Neuronal stem cell (in vitro differentiated cells): ENCODE results near the gene ASH1L.
"Not testable (repeated sequence)": the region's sequence is repeated elsewhere in the genome, so short reads cannot be mapped to it uniquely, and the experiment has no call there.

Experiments
- DNase-seq: peaks from one replicate; pipeline ENCODE4 v3.0.0-alpha.2; 2013; ENCODE audit warnings: low spot score
- H2AFZ ChIP-seq: one replicate; pipeline ENCODE4 v1.6.1; 2013; ENCODE audit warnings: mild to moderate bottlenecking, low read length, inconsistent platforms
- H2AK5ac ChIP-seq: 2 replicates; pipeline ENCODE4 v1.6.1; 2013; ENCODE audit warnings: low read depth, mild to moderate bottlenecking, inconsistent platforms, low read length, moderate library complexity, mixed read lengths
- H2BK120ac ChIP-seq: 2 replicates; pipeline ENCODE4 v1.6.1; 2013; ENCODE audit warnings: low read depth, mild to moderate bottlenecking, inconsistent platforms, low read length, moderate library complexity, mixed read lengths
- H2BK12ac ChIP-seq: one replicate; pipeline ENCODE4 v1.6.1; 2013; ENCODE audit warnings: low read length, inconsistent platforms
- H2BK15ac ChIP-seq: 2 replicates; pipeline ENCODE4 v1.6.1; 2013; ENCODE audit warnings: mild to moderate bottlenecking, low read length, inconsistent platforms, mixed read lengths
- H2BK5ac ChIP-seq: one replicate; pipeline ENCODE4 v1.6.1; 2013; ENCODE audit warnings: inconsistent platforms, mild to moderate bottlenecking, low read length, moderate library complexity
- H3K14ac ChIP-seq: one replicate; pipeline ENCODE4 v1.6.1; 2013; ENCODE audit warnings: low read length, inconsistent platforms
- H3K18ac ChIP-seq: 2 replicates; pipeline ENCODE4 v1.6.1; 2013; ENCODE audit warnings: low read length, inconsistent platforms
- H3K23ac ChIP-seq: 2 replicates; pipeline ENCODE4 v1.6.1; 2013; ENCODE audit warnings: low read depth, mild to moderate bottlenecking, mixed read lengths, low read length, inconsistent platforms; ENCODE audit not compliant: poor library complexity
- H3K27ac ChIP-seq: replicated peaks from 3 replicates; pipeline ENCODE4 v1.5.1; 2013; ENCODE audit warnings: low read length, inconsistent platforms
- H3K27me3 ChIP-seq, 3 experiments: 2 replicates each; pipeline ENCODE4 v1.6.1; 2013; ENCODE audit warnings: low read length in 3 of 3, mild to moderate bottlenecking in 2 of 3, inconsistent platforms in 1 of 3, low read depth in 1 of 3, mixed read lengths in 1 of 3, moderate library complexity in 1 of 3; ENCODE audit not compliant: control insufficient read depth in 3 of 3, insufficient read depth in 3 of 3
- H3K36me3 ChIP-seq, 2 donors: replicated peaks in 1 of 2; 2 replicates each; pipeline ENCODE4 v1.6.1; 2013; ENCODE audit warnings: low read length in 2 of 2; ENCODE audit not compliant: control insufficient read depth in 2 of 2, insufficient read depth in 2 of 2
- H3K4ac ChIP-seq: 2 replicates; pipeline ENCODE4 v1.6.1; 2013; ENCODE audit warnings: inconsistent platforms, mild to moderate bottlenecking, low read length, moderate library complexity
- H3K4me1 ChIP-seq, 2 donors: 1 replicate in 1 of 2; 2 replicates in 1 of 2; pipeline ENCODE4 v1.6.1; 2013; ENCODE audit warnings: low read length in 2 of 2, low read depth in 1 of 2; ENCODE audit not compliant: control insufficient read depth in 2 of 2, insufficient read depth in 1 of 2
- H3K4me2 ChIP-seq: one replicate; pipeline ENCODE4 v1.6.1; 2013; ENCODE audit warnings: mild to moderate bottlenecking, low read length, inconsistent platforms; ENCODE audit not compliant: insufficient read depth, poor library complexity, severe bottlenecking
- H3K4me3 ChIP-seq, 2 donors: 2 replicates each; pipeline ENCODE4 v1.5.1; 2013; ENCODE audit warnings: low read length in 2 of 2, mild to moderate bottlenecking in 2 of 2, inconsistent platforms in 1 of 2, moderate library complexity in 1 of 2
- H3K79me1 ChIP-seq: one replicate; pipeline ENCODE4 v1.6.1; 2013; ENCODE audit warnings: low read depth, mild to moderate bottlenecking, inconsistent platforms, low read length, moderate library complexity
- H3K9ac ChIP-seq: one replicate; pipeline ENCODE4 v1.6.1; 2013; ENCODE audit warnings: mild to moderate bottlenecking, low read depth, low read length, inconsistent platforms; ENCODE audit not compliant: poor library complexity
- H3K9me3 ChIP-seq, 2 donors: replicated peaks in 1 of 2; 2 replicates each; pipeline versions ENCODE3 to v1.6.1; 2013; ENCODE audit warnings: low read length in 2 of 2, mild to moderate bottlenecking in 2 of 2, inconsistent platforms in 1 of 2, low read depth in 1 of 2, mixed read lengths in 1 of 2, moderate library complexity in 1 of 2; ENCODE audit not compliant: control insufficient read depth in 2 of 2, insufficient read depth in 1 of 2
- H4K8ac ChIP-seq: one replicate; pipeline ENCODE4 v1.6.1; 2013; ENCODE audit warnings: low read depth, mild to moderate bottlenecking, inconsistent platforms, low read length, moderate library complexity
- H4K91ac ChIP-seq: one replicate; pipeline ENCODE4 v1.6.1; 2013; ENCODE audit warnings: low read length, low read depth, mild to moderate bottlenecking, inconsistent platforms; ENCODE audit not compliant: poor library complexity
- WGBS, 2 donors: extraction: QIAGEN DNeasy Blood & Tissue Kit; methylation state at CpG; one replicate each; pipeline ENCODE4 v1.1.7; 2013; ENCODE audit warnings: missing lambda C conversion rate in 2 of 2, mixed read lengths in 1 of 2; ENCODE audit not compliant: insufficient read length in 2 of 2, insufficient replicate concordance in 1 of 2; ENCODE audit errors: extremely low coverage in 2 of 2; 5-methylcytosine and 5-hydroxymethylcytosine counted together

Gene ASH1L

GRCh38 chr1:155607708-155608107, 45.1 kb upstream of the ASH1L start:
- Histone ChIP-seq H3K27me3 (no peaks in the 10 kb centered on the region), H3K14ac (no peak overlapping the region), H3K4ac (no peak overlapping the region), H2AK5ac (no peak overlapping the region), H4K91ac (no peak overlapping the region), H3K27ac (no peak overlapping the region), H3K79me1 (no peaks in the 10 kb centered on the region), H4K8ac (no peak overlapping the region), H3K18ac (no peak overlapping the region), H2BK5ac (no peak overlapping the region), H2BK15ac (no peak overlapping the region), H2BK12ac (no peak overlapping the region), H3K4me1 (no peaks in the 10 kb centered on the region), H3K36me3 (peaks cover 7 to 8% of the 10 kb centered on the region in 2 donors), H3K9ac (no peak overlapping the region), H3K23ac (no peak overlapping the region), H3K9me3 (no peaks in the 10 kb centered on the region), H2BK120ac (no peak overlapping the region), H3K4me2 (no peak overlapping the region), H3K4me3 (no peak overlapping the region), H2AFZ (no peak overlapping the region)
- whole genome bisulfite sequencing, 2 donors: no CpG with 5 or more reads among the region's 7 CpGs
- no peak for DNase-seq

- DNase-seq, H3K18ac ChIP-seq, H3K27me3 ChIP-seq, H3K9ac ChIP-seq, H3K4me3 ChIP-seq, H4K8ac ChIP-seq, H3K14ac ChIP-seq, H4K91ac ChIP-seq, H3K4me1 ChIP-seq, H3K4ac ChIP-seq, H2BK12ac ChIP-seq, H3K36me3 ChIP-seq, H3K27ac ChIP-seq, H3K23ac ChIP-seq, H3K79me1 ChIP-seq, H2BK120ac ChIP-seq, H2AK5ac ChIP-seq, H2BK15ac ChIP-seq, H2BK5ac ChIP-seq, H3K9me3 ChIP-seq: not testable (repeated sequence)
- Histone ChIP-seq H2AFZ (peak overlapping the region; percentile 35), H3K4me2 (peak overlapping the region; percentile 11)
- no CpG with 5 or more reads among the region's 12 CpGs for WGBS, 2 donors
Measured at GRCh38 chr1:155599828-155600572, 37.4 kb upstream of the ASH1L start.

DNA sequence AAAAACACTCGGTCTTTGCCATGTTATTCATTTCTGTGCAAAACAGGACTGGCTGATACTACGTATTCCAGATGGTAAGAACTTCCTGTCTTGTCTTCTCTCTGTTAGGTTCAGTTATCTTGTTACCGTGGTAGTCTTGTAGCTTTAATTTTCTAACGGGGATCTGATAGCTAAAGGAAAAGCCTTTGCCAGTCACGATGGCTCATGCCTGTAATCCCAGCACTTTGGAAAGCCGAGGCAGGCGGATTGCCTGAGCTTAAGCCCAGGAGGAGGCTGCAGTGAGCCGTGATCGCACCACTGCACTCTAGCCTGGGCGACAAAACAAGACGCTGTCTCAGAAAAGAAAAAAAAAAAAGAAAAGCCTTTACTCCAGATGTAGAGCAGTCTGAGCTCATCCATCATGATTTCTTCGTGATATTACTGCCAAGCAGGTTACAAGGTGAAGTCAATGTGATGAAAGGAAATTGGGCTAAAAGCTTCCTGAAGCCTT, 36.3 kb upstream of the ASH1L start:
- H3K4me2 ChIP-seq: no peak overlapping the region
- H3K9ac ChIP-seq: no peak overlapping the region
- H4K8ac ChIP-seq: no peak overlapping the region
- H3K27ac ChIP-seq: no peak overlapping the region
- no peaks in the 10 kb centered on the region for H3K9me3 ChIP-seq
- H2AK5ac ChIP-seq: no peak overlapping the region
- no peak overlapping the region for H2BK15ac ChIP-seq
- H3K4ac ChIP-seq: no peak overlapping the region
- no peak for DNase-seq
- H3K4me3 ChIP-seq: no peak overlapping the region
- no peaks in the 10 kb centered on the region for H3K36me3 ChIP-seq
- no peak overlapping the region for H3K23ac ChIP-seq
- no CpG with 5 or more reads among the region's 12 CpGs for WGBS, 2 donors
- H3K14ac ChIP-seq: no peak overlapping the region
- H3K27me3 ChIP-seq: no peaks in the 10 kb centered on the region
- H2AFZ ChIP-seq: peak overlapping the region; percentile 71
- H3K18ac ChIP-seq: no peak overlapping the region
- no peak overlapping the region for H4K91ac ChIP-seq
- peaks cover 0 to 9% of the 10 kb centered on the region in 2 donors for H3K4me1 ChIP-seq
- H3K79me1 ChIP-seq: no peaks in the 10 kb centered on the region
- H2BK5ac ChIP-seq: no peak overlapping the region
- H2BK120ac ChIP-seq: no peak overlapping the region
- H2BK12ac ChIP-seq: no peak overlapping the region

DNA sequence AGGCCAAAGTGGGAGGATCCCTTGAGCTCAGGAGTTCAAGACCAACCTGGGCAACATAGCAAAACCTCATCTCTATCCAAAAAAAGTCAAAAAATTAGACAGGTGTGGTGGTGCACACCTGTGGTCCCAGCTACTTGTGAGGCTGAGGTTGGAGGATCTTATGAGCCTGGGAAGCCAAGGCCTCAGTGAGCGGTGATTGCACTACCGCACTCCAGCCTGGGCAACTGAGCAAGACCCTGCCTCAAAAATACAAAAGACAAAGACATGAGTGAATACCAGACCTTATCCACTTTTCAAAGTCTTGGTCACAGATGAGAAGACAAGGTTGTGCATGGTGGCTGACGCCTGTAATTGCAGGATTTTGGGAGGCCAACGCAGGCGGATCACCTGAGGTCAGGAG, 34.3 kb upstream of the ASH1L start:
- Histone ChIP-seq H3K36me3 (no peaks in the 10 kb centered on the region), H3K79me1 (no peaks in the 10 kb centered on the region), H3K4me1 (peaks cover 0 to 9% of the 10 kb centered on the region in 2 donors), H3K4ac (no peak overlapping the region), H3K4me2 (no peak overlapping the region), H4K91ac (no peak overlapping the region), H3K27ac (no peak overlapping the region), H3K14ac (no peak overlapping the region), H3K27me3 (no peaks in the 10 kb centered on the region), H2BK120ac (no peak overlapping the region), H3K9ac (no peak overlapping the region), H2AFZ (no peak overlapping the region), H2AK5ac (no peak overlapping the region), H4K8ac (no peak overlapping the region), H2BK12ac (no peak overlapping the region), H2BK5ac (no peak overlapping the region), H3K18ac (no peak overlapping the region), H3K4me3 (no peak overlapping the region), H3K9me3 (no peaks in the 10 kb centered on the region), H3K23ac (no peak overlapping the region), H2BK15ac (no peak overlapping the region)
- no CpG with 5 or more reads among the region's 5 CpGs for WGBS, 2 donors
- no peak for DNase-seq
